GM18505 (cell line): ENCODE results near the gene LPIN1.

Source experiments
- ATAC-seq: cut with Tn5 transposase; IDR thresholded peaks from one replicate; pipeline ENCODE4 v1.9.1; 2021; ENCODE audit not compliant: unreplicated experiment
- POLR2A ChIP-seq: IDR thresholded peaks from 4 replicates; pipeline ENCODE4 v1.6.1; 2011; ENCODE audit warnings: borderline replicate concordance; ENCODE audit not compliant: insufficient read depth, insufficient read length; ENCODE audit errors: extremely low read depth

Gene LPIN1

GRCh38 chr2:11863103-11863502 lies 116.7 kb downstream of the LPIN1 start:
- ATAC-seq: peak; percentile 25

GRCh38 chr2:11863513-11864328 lies 117.3 kb downstream of the LPIN1 start:
- no peak for TF ChIP-seq POLR2A
- ATAC-seq: peak; percentile 25

More at GRCh38 chr2:11863103-11863502, 116.7 kb downstream of the LPIN1 start:
- no peak for TF ChIP-seq POLR2A

GRCh38 chr2:11864724-11865123 lies 118.3 kb downstream of the LPIN1 start:
- no peak for ATAC-seq
- TF ChIP-seq POLR2A: no peak

GRCh38 chr2:11865378-11865777 lies 118.9 kb downstream of the LPIN1 start:
- TF ChIP-seq POLR2A: no peak
- no peak for ATAC-seq

GRCh38 chr2:11865805-11866204 lies 119.4 kb downstream of the LPIN1 start:
- TF ChIP-seq POLR2A: no peak
- no peak for ATAC-seq

GRCh38 chr2:11866358-11867335 lies 120.2 kb downstream of the LPIN1 start:
- no peak for ATAC-seq
- TF ChIP-seq POLR2A: no peak

GRCh38 chr2:11867926-11868325 lies 121.5 kb downstream of the LPIN1 start:
- TF ChIP-seq POLR2A: no peak
- ATAC-seq: no peak

GRCh38 chr2:11869391-11869991 lies 123.1 kb downstream of the LPIN1 start:
- no peak for ATAC-seq
- no peak for TF ChIP-seq POLR2A

- no peak for ATAC-seq
- TF ChIP-seq POLR2A: no peak
Measured at GRCh38 chr2:11870064-11870463, 123.6 kb downstream of the LPIN1 start.

- peak; percentile 47 for ATAC-seq
- TF ChIP-seq POLR2A: no peak
Measured at GRCh38 chr2:11870584-11870983, 124.2 kb downstream of the LPIN1 start.

GRCh38 chr2:11871421-11871820 lies 125.0 kb downstream of the LPIN1 start:
- ATAC-seq: no peak
- no peak for TF ChIP-seq POLR2A

GRCh38 chr2:11872247-11872947 lies 126.0 kb downstream of the LPIN1 start:
- no peak for TF ChIP-seq POLR2A
- no peak for ATAC-seq

GRCh38 chr2:11872948-11873269 lies 126.5 kb downstream of the LPIN1 start:
- TF ChIP-seq POLR2A: no peak
- ATAC-seq: no peak
